PC-9 (cell line): ENCODE results near the gene EPB41L5.

ENCODE experiments used
- CTCF ChIP-seq: fragments of 200-600 bp; sonication (generic); conservative IDR thresholded peaks from 2 replicates; pipeline ENCODE4 v1.6.1; 2017; ENCODE audit warnings: mixed run types, antibody characterized with exemption, mild to moderate bottlenecking, moderate library complexity
- EZH2 ChIP-seq: fragments of 200-600 bp; sonication (generic); IDR thresholded peaks from 2 replicates; pipeline ENCODE4 v1.8.0; 2017; ENCODE audit warnings: antibody characterized with exemption, low read depth

GRCh38 chr2:120161190-120161589 is 148.3 kb downstream of the EPB41L5 start:
- TF ChIP-seq CTCF = no peak
- no peak for TF ChIP-seq EZH2
